Measurements from ENCODE around the gene NAV3. TPM values are rescaled to one million over a fixed set of nuclear protein-coding genes. Genes with fewer than 3 reads are reported as not detected.

The NAV3 gene
- total and polyA plus RNA-seq, 2 experiments from 2014 or later = 4.0 to 12.0 TPM

GRCh38 chr12:77891518-77892147 lies 60.9 kb downstream of the NAV3 start (continued):
- TF ChIP-seq REST (IDR thresholded peaks at IDR 0.05; ENCODE audit: unreplicated experiment) = no peak

GRCh38 chr12:77893918-77894317 lies 63.2 kb downstream of the NAV3 start:
- ATAC-seq = no peak
- Histone ChIP-seq H4K20me1 (replicated peaks; ENCODE audit: insufficient read depth) (no peaks in the 10 kb centered on the region), H3K4me3 (no peak overlapping the region), H3K4me2 (peak overlapping the region; percentile 52; the same call in 1 of the 2 replicates), H2AFZ (no peak overlapping the region), H3K9me2 (ENCODE audit: insufficient read depth) (no peaks in the 10 kb centered on the region), H3K36me3 (ENCODE audit: insufficient read depth) (no peaks in the 10 kb centered on the region), H3K27me3 (ENCODE audit: insufficient read depth) (no peaks in the 10 kb centered on the region), H3K79me2 (replicated peaks; ENCODE audit: insufficient read depth) (no peaks in the 10 kb centered on the region), H3F3A (replicated peaks; ENCODE audit: low read depth) (no peaks in the 10 kb centered on the region), H3K4me1 (ENCODE audit: insufficient read depth) (peaks cover 24% of the 10 kb centered on the region), H3K27ac (ENCODE audit: low read depth) (no peak overlapping the region; the same call in 1 of the 2 replicates)
- H3K4me3 Mint-ChIP-seq = no peak overlapping the region
- DNase-seq (ENCODE audit: low spot score) = peak; percentile 39
- H3K36me3 Mint-ChIP-seq (ENCODE audit: low read depth) = no peaks in the 10 kb centered on the region
- H3K9me3 Mint-ChIP-seq = no peaks in the 10 kb centered on the region
- peaks cover 20% of the 10 kb centered on the region for H3K4me1 Mint-ChIP-seq
- H3K27ac Mint-ChIP-seq = peak overlapping the region; percentile 70
- TF ChIP-seq POLR2AphosphoS5 (IDR thresholded peaks at IDR 0.05; ENCODE audit: low read depth) = no peak
- peak; percentile 71; the same call in 1 of the 2 replicates for TF ChIP-seq ZNF462 (CRISPR knock-in tag; IDR thresholded peaks at IDR 0.05)
- no peaks in the 10 kb centered on the region for H3K27me3 Mint-ChIP-seq (ENCODE audit: insufficient read depth, low read depth, poor library complexity)
